CD4-positive, alpha-beta T cell treated with Interleukin-15 for 4 hours (primary cell): ENCODE data around the gene ATXN10.

Experiments
- DNase-seq: peaks from one replicate; pipeline ENCODE4 v3.0.0-alpha.2; 2020; ENCODE audit warnings: low spot score

ATXN10 gene

DNA sequence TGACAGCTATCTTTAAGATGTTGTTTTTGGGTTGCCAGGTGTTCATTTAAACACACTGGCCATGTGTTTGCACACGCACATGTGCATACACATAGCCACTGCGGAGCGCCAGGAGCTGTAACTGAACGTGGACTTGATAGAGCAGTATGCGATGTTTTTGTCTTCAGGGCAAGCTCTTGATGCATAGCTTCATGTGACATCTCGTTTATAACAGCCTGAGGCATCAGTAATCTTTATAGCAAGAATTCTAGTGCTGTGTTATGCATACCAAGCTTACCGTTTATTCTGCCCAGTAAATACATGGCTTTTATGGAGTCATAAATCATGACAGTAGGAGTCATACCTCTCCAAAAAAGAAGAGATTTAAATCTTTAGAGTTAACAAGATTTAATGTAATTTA, 87.0 kb downstream of the ATXN10 start:
- DNase-seq = no peak

DNA sequence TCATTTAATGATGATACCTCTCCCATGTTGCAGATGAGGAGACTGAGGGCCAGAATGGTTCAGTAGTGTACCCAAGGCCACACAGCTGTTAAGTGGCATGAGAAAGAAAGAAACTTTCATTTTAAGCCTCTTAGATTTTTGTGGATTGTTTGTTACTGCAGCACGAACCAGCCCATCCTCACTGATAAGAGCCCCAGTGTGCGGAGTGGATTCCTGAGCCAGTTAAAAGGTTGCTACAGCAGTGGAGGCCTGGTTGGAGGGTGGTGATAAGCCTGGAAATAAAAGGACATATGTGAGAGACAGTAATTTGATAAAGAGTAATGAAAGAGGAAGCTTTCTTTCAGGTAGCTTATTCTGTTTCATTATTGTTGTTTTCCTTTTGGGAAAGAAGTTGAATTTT, 89.0 kb downstream of the ATXN10 start:
- DNase-seq = no peak

DNA sequence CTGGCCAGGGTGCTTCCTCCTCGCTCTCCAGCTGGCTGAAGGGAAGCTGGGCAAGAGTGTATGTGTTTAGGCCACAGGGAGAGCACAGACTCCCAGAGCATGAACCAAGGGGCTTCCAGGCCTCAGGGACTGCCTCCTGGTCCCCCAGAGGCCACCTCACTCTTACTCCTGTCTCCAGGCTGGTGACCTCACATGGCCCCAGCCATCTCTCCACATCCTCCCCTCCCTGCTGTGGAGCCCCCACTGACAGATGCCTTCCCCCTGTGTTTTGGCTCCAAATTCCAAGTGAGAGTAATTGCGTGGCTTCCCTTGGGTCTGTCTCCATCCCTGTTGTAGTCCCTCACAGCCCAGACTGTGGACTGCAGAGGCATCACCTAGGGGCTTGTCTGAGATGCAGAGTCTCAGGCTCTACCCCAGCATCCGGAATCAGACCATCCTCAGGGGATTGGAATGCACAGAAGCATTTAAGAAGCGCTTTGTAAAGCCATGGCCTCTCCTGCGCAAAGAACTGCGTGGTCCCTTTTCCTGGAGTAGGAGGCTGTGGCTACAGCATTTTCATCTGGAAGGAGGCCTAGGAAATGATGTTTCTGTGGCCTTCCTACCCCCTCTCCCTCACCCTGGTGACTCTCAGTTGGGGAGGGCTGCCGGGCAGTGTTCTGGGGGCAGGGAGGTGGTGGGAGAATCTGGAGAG, 91.1 kb downstream of the ATXN10 start:
- DNase-seq = no peak

DNA sequence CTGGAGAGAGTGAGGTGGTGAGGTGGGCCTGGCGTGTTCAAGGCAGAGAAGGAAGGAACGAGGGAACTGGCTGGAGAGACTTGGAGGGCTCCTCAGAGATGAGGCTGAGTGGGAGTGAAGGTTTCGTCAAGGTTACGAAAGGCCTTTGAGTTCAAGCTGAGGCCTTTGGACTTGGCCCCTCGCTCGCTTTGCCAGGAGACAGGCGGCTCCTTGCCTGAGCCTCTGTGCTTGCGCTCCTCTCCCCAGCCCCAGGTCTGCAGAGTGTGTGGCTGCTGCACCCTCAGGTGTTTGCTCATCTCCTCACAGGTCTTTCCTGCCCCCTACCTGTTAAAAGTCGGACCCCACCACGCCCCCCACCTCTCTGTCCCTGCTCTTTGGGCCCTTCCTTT, 91.6 kb downstream of the ATXN10 start:
- DNase-seq = no peak

DNA sequence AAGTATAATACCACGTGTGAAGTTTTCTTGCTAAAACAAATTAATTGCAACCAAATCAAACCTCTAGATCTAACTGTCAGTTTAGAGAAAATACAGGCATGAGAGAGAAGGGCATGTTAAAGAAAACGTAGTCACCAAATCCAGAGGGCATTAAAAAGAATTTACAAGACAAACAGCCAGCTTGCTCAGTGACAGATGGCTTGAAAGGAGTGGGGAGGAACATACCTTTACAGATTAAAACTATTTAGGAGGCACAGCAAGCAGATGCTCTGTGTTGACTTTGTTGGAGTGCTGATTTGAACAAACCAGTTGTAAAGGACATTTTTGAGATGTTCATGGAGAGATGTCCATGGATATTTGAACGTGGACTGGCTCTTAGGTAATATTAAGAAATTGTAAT, 96.9 kb downstream of the ATXN10 start:
- no peak for DNase-seq

DNA sequence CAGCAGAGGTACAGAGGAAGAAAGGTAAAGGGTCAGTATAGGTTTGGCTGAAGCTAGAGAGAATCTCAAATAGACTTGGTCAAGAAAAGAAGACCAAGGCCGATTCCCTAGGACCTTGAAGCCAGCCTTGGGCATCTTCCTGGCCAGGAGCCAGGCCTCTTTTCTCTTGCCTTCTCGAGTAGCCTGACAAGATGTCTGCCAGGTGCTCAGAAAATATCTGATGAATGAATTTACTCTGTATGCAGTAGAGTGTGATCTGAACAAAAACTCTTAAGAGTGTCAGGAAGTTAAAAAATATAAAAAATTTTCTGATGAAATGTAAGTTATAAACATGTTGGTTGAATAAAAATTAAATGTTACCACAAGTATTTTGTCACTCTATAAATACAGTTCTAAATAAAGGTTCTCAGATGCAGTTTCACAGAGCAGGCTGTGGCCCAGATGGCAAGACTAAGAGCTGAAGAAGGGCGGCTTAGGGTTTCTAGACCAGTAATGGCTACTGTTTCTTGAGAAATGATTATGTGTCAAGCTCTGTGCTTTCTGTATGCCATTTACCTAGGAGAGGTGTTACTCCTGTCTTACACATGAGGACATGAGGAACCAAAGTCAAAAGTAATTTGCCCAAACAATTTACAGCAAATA, 98.1 kb downstream of the ATXN10 start:
- DNase-seq = no peak

DNA sequence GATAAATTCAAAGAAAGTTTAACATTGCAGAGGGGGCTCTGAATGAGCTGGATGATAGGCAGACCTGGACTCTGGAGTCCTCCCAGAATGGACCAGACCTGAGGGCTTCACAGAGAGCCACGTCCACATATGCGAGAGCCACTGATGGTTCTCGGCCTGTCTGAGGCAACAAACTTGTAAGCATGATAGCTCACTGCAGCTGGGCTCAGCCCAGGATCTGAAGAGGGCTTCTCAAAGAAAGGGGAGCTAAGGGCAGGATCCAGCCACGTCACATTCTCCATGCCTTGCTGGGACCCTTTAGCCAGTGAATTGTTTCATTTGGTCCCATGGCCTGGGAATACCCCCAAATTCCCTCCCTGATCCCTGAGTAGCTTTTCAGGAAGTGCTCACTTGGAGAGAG, 98.9 kb downstream of the ATXN10 start:
- DNase-seq = no peak

DNA sequence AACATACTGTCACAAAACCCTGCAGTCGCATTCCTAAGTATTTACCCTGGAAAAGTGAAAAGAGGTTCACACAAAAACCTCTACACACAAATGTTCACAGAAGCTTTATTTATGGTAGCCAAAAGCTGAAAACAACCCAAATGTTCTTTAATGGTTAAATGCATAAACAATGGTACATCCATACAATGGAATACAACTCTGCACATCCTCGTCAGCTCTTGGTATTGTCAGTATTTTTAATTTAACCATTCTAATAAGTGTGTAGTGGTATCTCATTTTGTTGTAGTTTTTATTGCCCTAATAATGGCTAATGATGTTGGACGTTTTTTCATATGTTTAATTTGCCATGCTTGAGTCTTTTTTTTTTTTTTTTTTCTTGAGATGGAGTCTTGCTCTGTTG, 99.4 kb downstream of the ATXN10 start:
- DNase-seq = no peak

DNA sequence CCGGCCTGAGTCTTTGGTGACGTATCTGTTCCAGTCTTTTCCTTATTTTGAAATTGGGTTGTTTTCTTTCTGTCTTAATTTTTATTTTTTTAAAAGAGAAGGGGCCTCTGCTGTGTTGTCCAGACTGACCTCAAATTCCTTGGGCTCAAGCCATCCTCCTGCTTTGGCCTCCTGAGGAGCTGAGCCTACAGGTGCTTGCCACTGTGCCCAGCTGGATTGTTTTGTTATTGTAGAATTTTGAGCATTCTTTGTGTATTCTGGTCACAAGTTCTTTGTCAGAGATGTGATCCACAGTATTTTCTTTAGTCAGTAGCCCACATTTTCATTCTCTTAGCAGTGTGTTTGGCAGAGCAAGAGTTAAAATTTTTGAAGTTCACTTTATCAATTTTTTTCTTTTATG, 100.1 kb downstream of the ATXN10 start:
- no peak for DNase-seq

DNA sequence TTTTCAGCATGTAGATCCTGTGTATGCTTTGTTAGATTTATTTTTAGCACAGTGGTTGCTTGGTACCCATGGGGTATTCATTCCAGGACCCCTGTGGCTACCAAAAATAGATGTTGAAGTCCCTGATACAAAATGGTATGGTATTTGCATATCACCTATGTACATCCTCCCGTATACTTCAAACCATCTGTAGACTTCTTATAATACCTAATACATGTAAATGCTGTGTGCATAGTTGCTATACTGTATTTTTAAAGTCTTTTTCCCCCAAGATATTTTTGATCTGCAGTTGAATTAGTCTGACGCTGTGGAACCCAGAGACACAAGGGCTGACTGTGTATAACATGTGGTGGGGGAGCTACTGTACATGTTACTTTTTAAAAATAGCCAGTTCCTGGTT, 101.1 kb downstream of the ATXN10 start:
- no peak for DNase-seq

DNA sequence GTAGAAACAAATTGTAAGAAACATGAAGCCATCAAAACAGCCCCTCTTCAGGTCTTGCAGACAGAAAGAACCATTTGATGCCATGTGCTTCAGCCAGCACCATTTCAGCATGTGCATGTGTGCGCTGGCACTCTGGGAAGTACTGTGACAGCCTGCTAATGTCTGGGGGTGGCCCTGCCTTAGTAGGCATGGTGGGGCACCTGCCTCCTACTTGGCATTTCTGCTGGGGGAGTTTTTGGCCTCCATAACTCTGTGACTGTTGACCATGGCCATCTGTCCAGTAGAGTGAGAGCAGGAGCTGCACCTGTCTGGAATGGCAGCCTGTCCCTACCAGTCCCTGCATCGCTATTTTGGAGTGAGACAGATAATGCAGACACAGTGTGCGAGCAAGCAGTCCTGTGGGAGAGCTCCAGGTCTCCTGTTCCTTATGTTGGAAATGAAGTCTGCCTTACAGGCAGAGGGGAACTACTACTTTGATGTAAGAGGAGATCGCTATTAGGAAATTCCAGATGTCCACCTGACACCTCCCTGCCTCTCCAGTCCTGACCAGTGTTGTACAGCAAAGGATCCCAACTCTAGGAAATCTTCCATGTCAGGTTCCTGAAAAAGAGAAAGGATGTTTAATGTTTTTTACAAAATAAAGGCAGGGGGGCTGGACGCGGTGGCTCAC, 102.5 kb downstream of the ATXN10 start:
- no peak for DNase-seq

DNA sequence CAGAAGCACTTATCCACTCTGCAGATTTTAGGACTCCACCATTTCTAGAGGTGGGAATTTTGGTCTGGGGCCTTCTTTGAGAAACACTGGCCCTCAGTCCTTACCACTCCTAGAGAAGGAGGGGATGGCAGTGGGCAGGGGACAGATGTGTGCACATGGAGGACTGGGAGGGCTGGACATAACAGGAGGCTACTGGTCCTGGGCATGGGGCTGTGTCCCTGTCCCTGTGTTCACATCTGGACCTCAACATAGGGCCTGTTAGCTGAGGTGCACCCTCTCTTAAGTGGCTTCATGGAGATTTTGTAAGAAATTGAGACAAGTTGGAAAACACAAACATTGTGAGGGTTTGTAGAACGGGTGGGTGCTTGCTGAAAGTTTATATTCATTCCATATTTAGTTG, 103.4 kb downstream of the ATXN10 start:
- no peak for DNase-seq

DNA sequence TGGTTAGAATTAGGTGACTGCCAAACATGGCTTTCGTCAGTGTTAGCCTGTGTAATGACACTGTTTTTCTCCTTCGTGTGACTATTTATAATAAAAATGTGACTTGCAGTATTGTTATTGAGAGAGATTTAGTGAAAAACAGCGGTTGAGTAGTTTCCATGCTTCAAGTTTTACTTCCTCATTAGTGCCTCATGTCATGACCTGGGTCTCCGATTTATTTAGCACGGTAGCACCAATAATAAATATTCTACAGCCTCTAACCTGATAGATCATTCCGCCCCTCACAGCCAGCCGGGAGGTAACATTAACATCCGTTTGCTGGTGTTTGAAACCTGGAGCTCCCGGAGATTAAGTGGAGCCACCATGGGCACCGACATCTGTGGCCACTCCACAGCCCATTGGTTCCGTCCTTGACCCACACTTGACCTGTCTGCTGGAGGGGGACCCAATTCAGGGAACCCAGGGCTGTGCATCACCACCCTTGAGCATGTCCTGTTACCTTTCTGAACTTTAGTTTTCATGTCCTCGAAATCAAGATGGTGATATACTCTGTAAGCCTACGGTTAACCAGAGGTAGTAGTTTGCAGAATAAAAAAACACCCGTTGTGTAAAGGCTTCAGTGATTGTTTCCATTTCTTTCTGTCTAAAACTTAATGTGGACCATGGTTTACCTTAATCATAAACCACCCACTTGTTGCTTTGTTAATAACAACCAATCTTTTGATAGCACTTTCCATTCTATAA, 104.1 kb downstream of the ATXN10 start:
- DNase-seq = no peak

DNA sequence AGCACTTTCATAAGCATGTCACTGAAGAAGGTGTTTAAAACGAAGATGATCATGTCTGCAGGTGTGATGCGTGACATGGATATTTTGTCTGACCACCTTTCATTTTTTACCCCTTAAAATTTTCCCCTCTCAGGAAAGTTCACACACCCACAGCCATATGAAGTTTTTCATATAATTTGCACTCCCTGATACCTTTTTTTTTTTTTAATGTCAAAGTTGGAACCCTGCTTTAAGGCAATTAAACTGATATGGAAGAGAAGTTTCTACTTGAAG, 104.6 kb downstream of the ATXN10 start:
- no peak for DNase-seq

DNA sequence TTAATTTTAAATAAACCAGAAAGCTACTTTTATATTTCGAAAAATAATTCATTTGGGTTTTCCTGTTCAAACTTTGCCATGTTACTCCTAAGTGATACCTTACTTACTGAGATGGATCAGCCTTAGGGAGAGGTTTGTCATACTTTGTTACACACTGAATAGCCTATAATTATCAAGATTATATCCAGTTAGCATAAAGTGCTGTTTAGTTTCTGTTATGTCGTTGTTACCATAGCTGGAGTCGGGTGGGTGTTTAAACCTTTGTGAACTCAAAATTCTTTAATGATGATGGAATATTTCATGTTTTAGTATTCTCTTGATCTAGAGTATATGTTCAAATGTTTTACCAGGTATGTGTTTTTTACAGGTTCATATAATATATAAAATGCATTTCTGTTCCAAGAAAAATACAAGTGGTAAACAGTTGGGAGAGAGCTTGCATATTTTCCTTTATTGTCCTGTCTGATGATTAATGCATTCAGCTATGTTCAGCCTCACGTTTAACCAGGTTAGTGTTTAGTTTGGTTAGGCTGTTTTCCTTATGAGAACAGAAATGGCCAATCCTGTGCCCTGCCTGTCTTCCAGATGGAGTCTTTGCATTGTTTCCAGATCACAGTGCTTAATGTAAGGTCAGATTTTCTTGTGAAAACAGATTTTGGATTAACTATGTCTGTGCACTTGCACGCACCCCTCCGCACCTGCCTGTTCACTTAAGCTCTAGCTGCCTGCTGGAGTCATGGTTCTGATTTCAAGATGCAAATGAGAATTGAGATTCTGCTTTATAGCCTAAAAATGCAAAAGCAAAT, 105.6 kb downstream of the ATXN10 start:
- no peak for DNase-seq

DNA sequence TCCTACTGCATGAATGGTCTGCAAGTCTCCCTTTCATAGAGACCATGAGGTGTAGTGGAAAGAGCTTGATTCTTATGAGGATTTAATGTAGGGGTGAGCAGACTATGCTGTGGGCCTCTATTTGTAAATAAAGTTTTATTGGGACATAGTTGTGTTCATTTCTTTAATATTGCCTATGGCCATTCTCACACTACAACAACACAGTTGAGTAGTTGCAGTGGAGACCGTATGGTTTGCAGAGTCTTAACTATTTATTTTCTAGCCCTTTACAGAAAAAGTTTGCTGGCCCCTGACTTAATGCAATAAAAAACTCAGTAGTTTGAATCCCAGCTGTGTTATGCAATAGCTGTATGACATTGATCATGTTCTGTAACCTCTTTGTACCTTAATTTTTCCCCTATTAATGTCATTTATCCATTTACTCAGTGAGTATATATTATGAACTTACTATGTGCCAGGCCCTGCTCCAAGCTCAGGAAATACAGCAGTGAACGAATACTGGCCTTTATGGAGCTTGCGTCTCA, 106.3 kb downstream of the ATXN10 start:
- no peak for DNase-seq

DNA sequence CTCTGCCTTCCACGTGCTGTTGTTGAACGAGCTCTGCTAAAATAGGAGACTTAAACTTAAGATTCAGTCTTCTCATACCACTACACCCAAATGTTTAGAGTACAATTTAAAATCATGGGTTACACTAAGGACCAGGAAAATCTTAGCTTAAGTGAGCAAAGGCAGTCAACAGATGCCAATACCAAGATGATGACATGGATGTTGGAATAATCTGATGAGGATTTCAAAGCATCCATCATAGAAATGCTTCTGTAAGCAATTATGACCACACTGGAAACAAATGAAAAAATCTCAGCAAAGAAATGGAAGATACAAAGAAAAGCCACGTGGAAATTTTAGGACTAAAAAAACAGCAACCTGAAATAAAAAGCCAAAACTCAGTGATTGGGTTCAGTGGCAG, 109.8 kb downstream of the ATXN10 start:
- no peak for DNase-seq

DNA sequence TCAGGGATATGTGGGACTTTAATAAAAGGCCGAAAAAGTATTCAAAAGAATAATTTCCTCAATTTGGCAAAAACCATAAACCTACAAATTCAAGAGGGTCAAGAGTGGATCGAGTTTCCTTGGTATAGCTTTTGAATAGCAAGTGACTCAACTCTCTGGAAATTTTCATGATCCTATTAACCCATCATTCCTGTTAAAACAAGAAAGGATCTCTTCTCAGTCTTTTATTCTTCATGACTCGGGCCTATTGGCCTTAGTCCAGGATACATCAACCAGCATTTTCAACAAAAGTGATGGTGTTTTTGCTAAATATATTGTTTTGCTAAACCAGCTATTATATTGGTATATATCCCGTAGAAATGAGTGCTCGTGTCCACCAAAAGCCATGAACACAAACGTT, 110.3 kb downstream of the ATXN10 start:
- DNase-seq = no peak

DNA sequence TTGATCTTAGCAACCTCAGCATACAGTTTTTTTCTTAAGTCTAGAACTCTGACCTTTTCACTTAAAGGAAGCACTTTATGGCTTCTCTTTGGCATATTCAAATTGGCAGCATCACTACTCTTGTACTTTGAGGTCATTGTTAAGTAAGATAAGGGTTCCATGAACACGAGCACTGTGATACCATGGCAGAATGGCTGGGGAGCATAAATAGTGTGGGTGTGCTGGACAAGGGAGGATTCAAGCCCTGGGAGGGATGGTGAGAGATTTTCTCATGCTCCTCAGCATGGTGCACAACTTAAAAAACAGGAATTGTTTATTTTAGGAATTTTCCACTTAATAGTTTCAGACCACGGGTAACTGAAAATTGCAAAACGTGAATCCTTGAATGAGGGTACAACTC, 111.4 kb downstream of the ATXN10 start:
- DNase-seq = no peak

DNA sequence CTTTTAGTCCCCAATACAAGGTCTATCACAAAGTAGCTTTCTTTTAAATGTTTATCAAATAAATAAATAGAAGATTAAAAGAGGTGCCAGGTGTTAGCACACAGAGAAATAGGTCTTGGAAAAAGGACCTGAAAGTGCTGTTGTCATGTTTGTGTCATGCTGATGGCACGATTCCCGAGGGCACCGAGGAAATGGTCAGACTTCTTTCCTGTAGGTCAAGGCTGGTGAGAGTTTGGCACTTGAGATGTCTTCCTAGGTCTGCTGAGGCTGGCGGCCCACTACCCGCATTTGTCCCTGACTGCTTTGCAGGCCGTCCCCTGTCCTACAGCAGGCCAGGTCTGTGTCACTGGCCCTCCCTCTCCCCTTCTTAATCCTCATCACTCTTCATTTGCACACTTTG, 112.1 kb downstream of the ATXN10 start:
- no peak for DNase-seq

DNA sequence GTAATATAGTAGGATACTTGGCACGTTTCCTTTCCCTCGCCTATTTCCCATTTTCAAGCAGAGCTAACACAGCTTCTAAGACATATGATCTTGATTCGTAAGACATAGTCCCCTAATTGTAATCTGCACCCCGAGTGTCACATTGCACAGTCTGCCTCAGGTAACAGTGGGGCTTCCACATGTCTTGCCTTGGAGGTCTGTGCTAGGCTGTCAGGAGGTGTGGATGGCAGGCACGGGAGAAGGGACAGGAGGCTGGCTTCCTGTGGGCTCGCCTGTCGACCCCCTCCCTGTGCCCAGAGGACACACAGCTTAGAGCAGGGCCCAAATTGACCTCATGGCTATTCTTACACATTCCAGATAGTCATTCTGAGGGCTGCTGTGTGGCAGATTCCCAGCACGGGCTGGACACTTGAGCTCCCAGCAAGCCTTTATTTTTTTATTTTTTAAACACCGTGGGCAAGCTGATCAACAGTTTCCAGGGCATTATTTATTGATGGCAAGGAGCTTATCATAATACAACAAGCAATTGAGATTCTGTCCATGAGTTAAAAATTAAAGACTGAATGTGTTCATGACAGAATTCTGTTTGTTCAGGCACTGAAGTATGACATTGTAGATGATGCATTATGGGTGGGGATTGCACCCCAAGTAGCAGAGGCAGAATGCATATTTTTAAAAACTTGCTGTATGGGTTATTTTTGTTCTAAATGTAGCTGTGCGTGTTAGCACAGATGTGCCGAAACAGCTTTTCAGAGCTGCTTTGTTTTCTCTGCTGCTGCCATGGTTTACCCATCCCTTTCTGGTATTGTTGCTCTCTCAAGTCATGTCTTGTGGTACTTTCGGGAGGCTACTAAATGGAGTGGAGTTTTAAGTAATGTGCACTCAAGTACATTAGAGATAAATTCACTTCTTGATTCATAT, 113.0 kb downstream of the ATXN10 start:
- no peak for DNase-seq
